HepG2 (cell line): ENCODE data around the gene ELF2. TPM values are rescaled to one million over a fixed set of nuclear protein-coding genes. Genes with fewer than 3 reads are reported as not detected.

Source experiments
- ATAC-seq: fragments of 200-7000 bp; cut with Tn5 transposase; 3 replicates; pipeline ENCODE4 v1.9.1; 2020; ENCODE audit warnings: mild to moderate bottlenecking, moderate library complexity
- BruUV-seq: library from RNA; stranded (reverse); fragments of 400-500 nt; replicated peaks from 2 replicates; lab custom pipeline; 2021; lab: Mats Ljungman, UMichigan
- CTCF ChIA-PET: fragments of 300-600 bp; formaldehyde crosslinking; extraction: SDS; loops from one replicate; lab custom pipeline; 2021; ENCODE audit warnings: low total read pairs, inconsistent platforms, low intra/inter-chr PET ratio; lab: Yijun Ruan, JAX
- POLR2A ChIA-PET: fragments of 350-600 bp; sonication (Branson Sonifier 250); formaldehyde crosslinking; loops from one replicate; lab custom pipeline; 2020; ENCODE audit warnings: antibody characterized with exemption, inconsistent platforms; lab: Yijun Ruan, JAX
- DNase-seq: peaks from one replicate; pipeline ENCODE4 v3.0.0-alpha.2; 2015; ENCODE audit warnings: low spot score
- FAIRE-seq: peaks from 3 replicates; lab custom pipeline; 2011; peaks lifted over from hg19 to GRCh38; lab: Jason Lieb, UNC
- H2AFZ ChIP-seq: one replicate; pipeline ENCODE4 v1.6.1; 2011; ENCODE audit warnings: low read length, inconsistent platforms
- H3K27ac ChIP-seq: fragments of 300-600 bp; 3 replicates; pipeline ENCODE4 v1.8.0; 2011; ENCODE audit warnings: mixed run types, mild to moderate bottlenecking, mixed read lengths, low read length, inconsistent platforms; ENCODE audit not compliant: insufficient read depth; ENCODE audit errors: extremely low read length
- H3K27me3 ChIP-seq, 2 experiments: fragments of 200-600 bp in 1 of 2; 2 replicates in 1 of 2; 3 replicates in 1 of 2; pipeline versions ENCODE4 v1.6.0 to v1.8.0; 2011; ENCODE audit warnings: low read length in 2 of 2, mild to moderate bottlenecking in 2 of 2, moderate library complexity in 2 of 2, inconsistent platforms in 1 of 2; ENCODE audit not compliant: insufficient read depth in 2 of 2, control insufficient read depth in 1 of 2
- H3K36me3 ChIP-seq, 2 experiments: fragments of 200-600 bp in 1 of 2; replicated peaks in 1 of 2; 2 replicates in 1 of 2; 3 replicates in 1 of 2; pipeline versions ENCODE4 v1.5.1 to v1.8.0; 2011; ENCODE audit warnings: low read length in 2 of 2, inconsistent platforms in 1 of 2; ENCODE audit not compliant: insufficient read depth in 2 of 2, control insufficient read depth in 1 of 2
- H3K4me1 ChIP-seq: 2 replicates; pipeline ENCODE4 v1.5.1; 2012; ENCODE audit warnings: low read length, inconsistent platforms; ENCODE audit not compliant: insufficient read depth
- H3K4me2 ChIP-seq: 2 replicates; pipeline ENCODE4 v1.6.0; 2011; ENCODE audit warnings: low read depth, low read length, inconsistent platforms
- H3K4me3 ChIP-seq, 3 experiments: fragments of 200-600 bp in 1 of 3; sonication (generic), shearing (Covaris generic) in 1 of 3; replicated peaks in 1 of 3; 2 replicates each; pipeline ENCODE4 v1.5.1; 2011 to 2016; ENCODE audit warnings: low read length in 3 of 3, inconsistent platforms in 2 of 3, low read depth in 2 of 3, mild to moderate bottlenecking in 2 of 3, control low read depth in 1 of 3, mixed read lengths in 1 of 3; ENCODE audit not compliant: insufficient read depth in 1 of 3
- H3K79me2 ChIP-seq: one replicate; pipeline ENCODE4 v1.6.1; 2011; ENCODE audit warnings: low read length, inconsistent platforms; ENCODE audit not compliant: insufficient read depth
- H3K9ac ChIP-seq: 2 replicates; pipeline ENCODE4 v1.6.0; 2011; ENCODE audit warnings: mild to moderate bottlenecking, low read depth, low read length, inconsistent platforms; ENCODE audit not compliant: insufficient read depth
- H3K9me3 ChIP-seq: 2 replicates; pipeline ENCODE4 v1.5.1; 2012; ENCODE audit warnings: mild to moderate bottlenecking, low read length
- H4K20me1 ChIP-seq: 2 replicates; pipeline ENCODE4 v1.6.0; 2011; ENCODE audit warnings: inconsistent platforms, mild to moderate bottlenecking, low read length, moderate library complexity; ENCODE audit not compliant: insufficient read depth
- HNRNPH1 ChIP-seq: fragments of 200-400 bp; formaldehyde crosslinking; optimal IDR thresholded peaks from 2 replicates; pipeline ENCODE3; 2017; ENCODE audit warnings: mild to moderate bottlenecking, low read depth, low read length
- KDM6A ChIP-seq: IDR thresholded peaks from 2 replicates; pipeline ENCODE4 v1.6.1; 2016; ENCODE audit warnings: low read depth
- KMT2B ChIP-seq: IDR thresholded peaks from 2 replicates; pipeline ENCODE4 v1.6.1; 2016; ENCODE audit warnings: missing genetic modification reagents, missing compliant biosample characterization
- MAX ChIP-seq: IDR thresholded peaks from 2 replicates; pipeline ENCODE4 v1.6.1; 2012; ENCODE audit warnings: inconsistent platforms
- STAT5B ChIP-seq: sonication (generic); formaldehyde crosslinking; IDR thresholded peaks from 2 replicates; pipeline ENCODE4 v1.4.0; 2020; ENCODE audit warnings: missing genetic modification reagents
- TBP ChIP-seq: sonication (generic); formaldehyde crosslinking; IDR thresholded peaks from 2 replicates; pipeline ENCODE4 v1.5.0; 2020; ENCODE audit warnings: missing genetic modification reagents
- TFE3 ChIP-seq: IDR thresholded peaks from 2 replicates; pipeline ENCODE4 v1.6.1; 2016
- ZNF501 ChIP-seq: sonication (generic); formaldehyde crosslinking; IDR thresholded peaks from 2 replicates; pipeline ENCODE4 v1.5.1; 2020; ENCODE audit warnings: mild to moderate bottlenecking, moderate library complexity, missing genetic modification reagents
- ZNF891 ChIP-seq: sonication (generic); formaldehyde crosslinking; IDR thresholded peaks from 2 replicates; pipeline ENCODE4 v1.5.0; 2020; ENCODE audit warnings: mild to moderate bottlenecking, missing genetic modification reagents
- WGBS: methylation state at CpG from one replicate; pipeline ENCODE4 v1.1.6; 2017; ENCODE audit warnings: low lambda C conversion rate; 5-methylcytosine and 5-hydroxymethylcytosine counted together
- in situ Hi-C: cut with HindIII; loops from 2 replicates; pipeline ENCODE4 v1.10.0; 2017; ENCODE audit warnings: low pct_unique_long_range_greater_than_20kb; ENCODE audit not compliant: extremely low pct_ligation_motif_present
- intact Hi-C: fragments of 100-400 bp; cut with micrococcal nuclease; formaldehyde crosslinking; loops from one replicate; pipeline ENCODE4 v1.10.0; 2022; ENCODE audit not compliant: unreplicated experiment
- polyA plus RNA-seq, 8 experiments: library from polyadenylated mRNA; depleted of rRNA in 3 of 8; stranded (reverse) in 7 of 8; unstranded in 1 of 8; fragments of >200 nt; fragmentation: Illumina TruSeq in 4 of 8; extraction: Trizol in 4 of 8; gene quantifications; 2 replicates each; pipeline versions ENCODE4 v1.2.1 to v1.2.3, GENCODE V29; 2011 to 2016; ENCODE audit warnings: low read depth in 4 of 8, missing spikeins in 1 of 8, mixed read lengths in 1 of 8; ENCODE audit not compliant: insufficient read depth in 1 of 8
- total RNA-seq, 5 experiments: library from RNA; depleted of rRNA; stranded (reverse); fragments of >200 nt; fragmentation: Illumina TruSeq; extraction: Trizol; gene quantifications; 2 replicates each; pipeline ENCODE4 v1.2.3, GENCODE V29; 2016; ENCODE audit warnings: low read depth in 1 of 5

ELF2 gene
- total and polyA plus RNA-seq, 2 of the 13 experiments (the other 11 are each of a cell fraction or from before 2014, with no cell fraction given): 28.6 to 35.4 TPM

- TF ChIP-seq ZNF501 (CRISPR knock-in tag) (no peak), TBP (CRISPR knock-in tag) (no peak), TFE3 (CRISPR knock-in tag) (no peak), ZNF891 (CRISPR knock-in tag) (no peak), KDM6A (CRISPR knock-in tag) (no peak), HNRNPH1 (no peak), KMT2B (no peak)
- TF ChIP-seq, all 625 proteins: peak for 0
- H3K27ac ChIP-seq: no peak overlapping the region
- no peaks in the 10 kb centered on the region for H4K20me1 ChIP-seq
- DNase-seq (no peak), FAIRE-seq (no peak), ATAC-seq (no peak)
- no peak overlapping the region for H3K4me2 ChIP-seq
- H3K9ac ChIP-seq: no peak overlapping the region
- no peaks in the 10 kb centered on the region for H3K9me3 ChIP-seq
- peaks cover 0 to 3% of the 10 kb centered on the region in 2 experiments; a peak in 1 of 5 replicates for H3K27me3 ChIP-seq
- no peak overlapping the region for H3K4me3 ChIP-seq
- intact Hi-C loops (no loop called here), in situ Hi-C loops (no loop called here)
- 88% methylated on average over 2 of the region's 3 CpGs for WGBS
- ChIA-PET POLR2A (no interaction called here), CTCF (no interaction called here)
- H2AFZ ChIP-seq: no peak overlapping the region
- H3K4me1 ChIP-seq: no peaks in the 10 kb centered on the region
- H3K79me2 ChIP-seq: no peaks in the 10 kb centered on the region
- H3K36me3 ChIP-seq: no peaks in the 10 kb centered on the region
- BruUV-seq: no TSS peak
Observed at GRCh38 chr4:139196462-139196861, 19.4 kb upstream of the ELF2 start.

- Histone ChIP-seq H3K27me3 (no peaks in the 10 kb centered on the region; a peak in 1 of 5 replicates), H3K36me3 (no peaks in the 10 kb centered on the region), H3K27ac (no peak overlapping the region), H3K79me2 (no peaks in the 10 kb centered on the region), H3K4me3 (no peak overlapping the region; a peak in 1 of 6 replicates), H3K9ac (peak overlapping the region; percentile 34; the same call in 1 of the 2 replicates), H3K4me1 (peaks cover 9% of the 10 kb centered on the region; the same call in 1 of the 2 replicates), H2AFZ (peak overlapping the region; percentile 92), H3K9me3 (no peaks in the 10 kb centered on the region), H4K20me1 (no peaks in the 10 kb centered on the region), H3K4me2 (peak overlapping the region; percentile 67)
- POLR2A ChIA-PET: interaction anchor here (4.2 kb wide), 1 partner anchor 14 kb away, joined by 14 read pairs; the partner anchor contains the start of gene ELF2
- FAIRE-seq (no peak), DNase-seq (no peak), ATAC-seq (peak; percentile 74)
- CTCF ChIA-PET: no interaction called here
- in situ Hi-C loops: no loop called here
- BruUV-seq: no TSS peak
- 24% methylated on average over 2 of the region's 2 CpGs for WGBS
- peak; percentile 32; the same call in 1 of the 2 replicates for TF ChIP-seq MAX
- no peak for TF ChIP-seq STAT5B
- intact Hi-C loops: no loop called here
Observed at GRCh38 chr4:139191373-139191772, 14.4 kb upstream of the ELF2 start.
